K562 (cell line): ENCODE measurements around the gene OARD1. TPM values are rescaled to one million over a fixed set of nuclear protein-coding genes. Genes with fewer than 3 reads are reported as not detected.

Experiments
- BACH1 ChIP-seq: fragments of 200-800 bp; sonication (Bioruptor generic); IDR thresholded peaks from 2 replicates; pipeline ENCODE4 v1.6.1; 2016; ENCODE audit warnings: missing genetic modification characterization, missing compliant biosample characterization
- ESRRA ChIP-seq: fragments of 450-650 bp; IDR thresholded peaks from 2 replicates; pipeline ENCODE4 v1.6.1; 2014; ENCODE audit warnings: low read depth, mild to moderate bottlenecking, moderate library complexity, borderline replicate concordance
- FUS ChIP-seq: fragments of 200-400 bp; formaldehyde crosslinking; optimal IDR thresholded peaks from 2 replicates; pipeline ENCODE3; 2017; ENCODE audit warnings: low read depth, low read length
- HCFC1 ChIP-seq: IDR thresholded peaks from 2 replicates; pipeline ENCODE4 v1.6.1; 2012; ENCODE audit warnings: low read depth, low read length, improper control_type of control experiment
- HNRNPLL ChIP-seq: fragments of 200-400 bp; formaldehyde crosslinking; IDR thresholded peaks from 2 replicates; pipeline ENCODE4 v1.6.1; 2017; ENCODE audit warnings: low read length, low read depth, mild to moderate bottlenecking; ENCODE audit not compliant: poor library complexity, severe bottlenecking
- HOXB6 ChIP-seq: fragments of 250-450 bp; sonication (Bioruptor Pico); IDR thresholded peaks from 2 replicates; pipeline ENCODE4 v1.5.1; 2022; ENCODE audit warnings: mild to moderate bottlenecking, borderline replicate concordance
- IRF1 ChIP-seq: sonication (generic); formaldehyde crosslinking; IDR thresholded peaks from 2 replicates; pipeline ENCODE4 v1.8.0; 2022; ENCODE audit warnings: missing genetic modification reagents, mild to moderate bottlenecking, borderline replicate concordance
- KDM1A ChIP-seq, 2 experiments: fragments of 450-650 bp; IDR thresholded peaks; 2 replicates each; pipeline ENCODE4 v1.6.1; 2016; ENCODE audit warnings: mild to moderate bottlenecking in 2 of 2
- MAFK ChIP-seq: IDR thresholded peaks from 2 replicates; pipeline ENCODE4 v1.6.1; 2011; ENCODE audit warnings: low read length, improper control_type of control experiment
- MCM5 ChIP-seq: fragments of 450-650 bp; IDR thresholded peaks from 2 replicates; pipeline ENCODE4 v1.6.1; 2016; ENCODE audit warnings: low read depth
- NR2C2 ChIP-seq, 2 experiments: fragments of 200-800 bp in 1 of 2; sonication (Bioruptor generic) in 1 of 2; sonication (generic) in 1 of 2; formaldehyde crosslinking in 1 of 2; IDR thresholded peaks; 2 replicates each; pipeline versions ENCODE4 v1.6.1 to v1.8.0; 2016 to 2022; ENCODE audit warnings: mild to moderate bottlenecking in 1 of 2, missing compliant biosample characterization in 1 of 2, missing genetic modification characterization in 1 of 2, missing genetic modification reagents in 1 of 2
- TAF9B ChIP-seq: fragments of 450-650 bp; IDR thresholded peaks from 2 replicates; pipeline ENCODE4 v1.6.1; 2018; ENCODE audit warnings: mild to moderate bottlenecking; ENCODE audit not compliant: partially characterized antibody
- TCF3 ChIP-seq: sonication (generic); formaldehyde crosslinking; IDR thresholded peaks from 2 replicates; pipeline ENCODE4 v1.4.0; 2020; ENCODE audit warnings: mild to moderate bottlenecking, missing genetic modification reagents
- YY1 ChIP-seq, 3 experiments: IDR thresholded peaks; 2 replicates each; pipeline ENCODE4 v1.6.1; 2011; ENCODE audit warnings: low read length in 2 of 3, mild to moderate bottlenecking in 2 of 3, moderate library complexity in 2 of 3, borderline replicate concordance in 1 of 3, control low read depth in 1 of 3, low read depth in 1 of 3; ENCODE audit not compliant: insufficient read depth in 3 of 3, insufficient replicate concordance in 2 of 3, control insufficient read depth in 1 of 3, insufficient read length in 1 of 3; ENCODE audit errors: extremely low read depth in 1 of 3
- ZEB2 ChIP-seq: fragments of 450-650 bp; IDR thresholded peaks from 2 replicates; pipeline ENCODE4 v1.6.1; 2016
- ZFP36 ChIP-seq: fragments of 150-350 bp; IDR thresholded peaks from 2 replicates; pipeline ENCODE4 v1.6.1; 2018; ENCODE audit warnings: low read length, low read depth; ENCODE audit not compliant: partially characterized antibody
- ZNF347 ChIP-seq: fragments of 450-650 bp; formaldehyde crosslinking; IDR thresholded peaks from 2 replicates; pipeline ENCODE4 v1.4.0; 2020; ENCODE audit warnings: low read depth, mild to moderate bottlenecking, moderate library complexity
- ZNF778 ChIP-seq: fragments of 450-650 bp; formaldehyde crosslinking; IDR thresholded peaks from 2 replicates; pipeline ENCODE4 v1.4.0; 2020; ENCODE audit warnings: mild to moderate bottlenecking, moderate library complexity
- polyA plus RNA-seq, 8 experiments: library from polyadenylated mRNA; depleted of rRNA in 4 of 8; stranded (reverse) in 5 of 8; unstranded in 3 of 8; fragments of >200 nt; fragmentation: Nextera tagmentation in 2 of 8; fragmentation: Illumina TruSeq in 1 of 8; extraction: Ambion mirVana in 2 of 8; extraction: Trizol in 1 of 8; gene quantifications; 2 replicates each; pipeline versions ENCODE4 v1.2.1 to v1.2.3, GENCODE V29; 2011 to 2014; ENCODE audit warnings: inconsistent platforms in 1 of 8, missing spikeins in 1 of 8
- total RNA-seq, 7 experiments: library from RNA; depleted of rRNA in 6 of 7; stranded (reverse); fragments of >200 nt in 6 of 7; fragmentation: Illumina TruSeq in 2 of 7; extraction: Trizol in 2 of 7; gene quantifications; 2 replicates each; pipeline versions ENCODE4 v1.2.1 to v1.2.3, GENCODE V29; 2011 to 2021; ENCODE audit warnings: low replicate concordance in 1 of 7
- TF ChIP-seq, protein P1 (sequence below): fragments of 150-350 bp; conservative IDR thresholded peaks from 2 replicates; pipeline ENCODE4 v1.6.1; 2014; ENCODE audit warnings: low read length
- TF ChIP-seq, protein P2 (sequence below): sonication (generic); formaldehyde crosslinking; IDR thresholded peaks from 2 replicates; pipeline ENCODE4 v1.8.0; 2023; ENCODE audit warnings: mild to moderate bottlenecking, missing genetic modification reagents

Gene OARD1
- total and polyA plus RNA-seq, 9 of the 15 experiments (the other 6 are each of a cell fraction or from before 2014, with no cell fraction given) = 43.4 to 88.3 (median 61.1) TPM

DNA sequence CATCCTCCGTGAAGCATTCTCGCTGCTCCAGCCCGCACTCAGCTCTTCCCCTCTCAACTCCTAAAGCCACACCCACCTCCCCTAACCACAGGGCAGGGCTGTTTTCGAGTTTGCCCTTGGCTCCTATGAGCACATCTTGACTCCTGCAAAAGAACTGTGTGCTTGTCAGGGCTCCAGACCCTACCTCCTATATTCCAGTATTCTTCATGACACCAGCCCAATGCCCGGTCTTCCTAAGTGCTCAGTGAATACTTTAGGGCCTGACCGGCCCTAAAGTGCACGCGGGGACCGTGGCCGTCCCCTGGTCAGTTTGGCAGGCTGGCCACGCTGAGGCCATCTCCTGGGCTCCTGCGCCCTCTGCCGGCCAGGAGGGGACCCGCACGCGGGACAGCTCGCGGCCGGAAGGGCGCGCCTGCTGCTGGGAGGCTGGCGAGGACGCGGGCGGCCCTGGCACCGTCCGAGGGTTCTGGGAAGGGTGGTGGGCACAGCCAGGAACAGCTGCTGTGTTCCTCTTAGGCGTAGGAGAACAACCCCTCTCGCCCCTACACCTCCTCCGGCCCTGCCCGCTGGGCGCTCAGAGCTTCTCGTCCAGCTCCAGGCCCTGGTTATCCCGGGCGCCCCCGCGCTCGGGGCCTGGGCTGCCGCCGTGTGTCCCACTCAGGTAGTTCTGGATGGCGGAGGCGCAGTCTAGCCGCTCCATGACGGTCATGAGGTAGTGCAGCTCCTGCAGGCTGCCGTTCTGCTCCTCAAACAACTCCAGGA lies 44.2 kb downstream of the OARD1 start (continued):
- TF ChIP-seq YY1 (IDR thresholded peaks at IDR 0.05; ENCODE audit: borderline replicate concordance in 1 of 3, control insufficient read depth in 1 of 3, extremely low read depth in 1 of 3, insufficient read depth in 3 of 3, insufficient read length in 1 of 3, insufficient replicate concordance in 2 of 3, low read depth in 1 of 3, low read length in 2 of 3) (peak in 1 of 3 experiments; percentile 51), TCF3 (CRISPR knock-in tag) (no peak), ESRRA (peak; percentile 76; the same call in 1 of the 2 replicates), MAFK (no peak), ZNF778 (CRISPR knock-in tag) (no peak), FUS (no peak), HCFC1 (no peak), HNRNPLL (peak; percentile 31), ZNF347 (no peak), ZFP36 (peak; percentile 6), BACH1 (tag) (no peak), ZEB2 (0 out of 2 replicates have a peak, but pooled peaks have one; percentile 22), HOXB6 (CRISPR knock-in tag) (no peak), MCM5 (no peak), TAF9B (no peak), KDM1A (IDR thresholded peaks at IDR 0.05) (no peak), NR2C2 (CRISPR knock-in tag; IDR thresholded peaks at IDR 0.05) (no peak), NR2C2 (tag; IDR thresholded peaks at IDR 0.05) (no peak), IRF1 (CRISPR knock-in tag) (no peak)
- TF ChIP-seq, protein P1, sequence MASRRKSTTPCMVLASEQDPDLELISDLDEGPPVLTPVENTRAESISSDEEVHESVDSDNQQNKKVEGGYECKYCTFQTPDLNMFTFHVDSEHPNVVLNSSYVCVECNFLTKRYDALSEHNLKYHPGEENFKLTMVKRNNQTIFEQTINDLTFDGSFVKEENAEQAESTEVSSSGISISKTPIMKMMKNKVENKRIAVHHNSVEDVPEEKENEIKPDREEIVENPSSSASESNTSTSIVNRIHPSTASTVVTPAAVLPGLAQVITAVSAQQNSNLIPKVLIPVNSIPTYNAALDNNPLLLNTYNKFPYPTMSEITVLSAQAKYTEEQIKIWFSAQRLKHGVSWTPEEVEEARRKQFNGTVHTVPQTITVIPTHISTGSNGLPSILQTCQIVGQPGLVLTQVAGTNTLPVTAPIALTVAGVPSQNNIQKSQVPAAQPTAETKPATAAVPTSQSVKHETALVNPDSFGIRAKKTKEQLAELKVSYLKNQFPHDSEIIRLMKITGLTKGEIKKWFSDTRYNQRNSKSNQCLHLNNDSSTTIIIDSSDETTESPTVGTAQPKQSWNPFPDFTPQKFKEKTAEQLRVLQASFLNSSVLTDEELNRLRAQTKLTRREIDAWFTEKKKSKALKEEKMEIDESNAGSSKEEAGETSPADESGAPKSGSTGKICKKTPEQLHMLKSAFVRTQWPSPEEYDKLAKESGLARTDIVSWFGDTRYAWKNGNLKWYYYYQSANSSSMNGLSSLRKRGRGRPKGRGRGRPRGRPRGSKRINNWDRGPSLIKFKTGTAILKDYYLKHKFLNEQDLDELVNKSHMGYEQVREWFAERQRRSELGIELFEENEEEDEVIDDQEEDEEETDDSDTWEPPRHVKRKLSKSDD = no peak
- TF ChIP-seq, protein P2, sequence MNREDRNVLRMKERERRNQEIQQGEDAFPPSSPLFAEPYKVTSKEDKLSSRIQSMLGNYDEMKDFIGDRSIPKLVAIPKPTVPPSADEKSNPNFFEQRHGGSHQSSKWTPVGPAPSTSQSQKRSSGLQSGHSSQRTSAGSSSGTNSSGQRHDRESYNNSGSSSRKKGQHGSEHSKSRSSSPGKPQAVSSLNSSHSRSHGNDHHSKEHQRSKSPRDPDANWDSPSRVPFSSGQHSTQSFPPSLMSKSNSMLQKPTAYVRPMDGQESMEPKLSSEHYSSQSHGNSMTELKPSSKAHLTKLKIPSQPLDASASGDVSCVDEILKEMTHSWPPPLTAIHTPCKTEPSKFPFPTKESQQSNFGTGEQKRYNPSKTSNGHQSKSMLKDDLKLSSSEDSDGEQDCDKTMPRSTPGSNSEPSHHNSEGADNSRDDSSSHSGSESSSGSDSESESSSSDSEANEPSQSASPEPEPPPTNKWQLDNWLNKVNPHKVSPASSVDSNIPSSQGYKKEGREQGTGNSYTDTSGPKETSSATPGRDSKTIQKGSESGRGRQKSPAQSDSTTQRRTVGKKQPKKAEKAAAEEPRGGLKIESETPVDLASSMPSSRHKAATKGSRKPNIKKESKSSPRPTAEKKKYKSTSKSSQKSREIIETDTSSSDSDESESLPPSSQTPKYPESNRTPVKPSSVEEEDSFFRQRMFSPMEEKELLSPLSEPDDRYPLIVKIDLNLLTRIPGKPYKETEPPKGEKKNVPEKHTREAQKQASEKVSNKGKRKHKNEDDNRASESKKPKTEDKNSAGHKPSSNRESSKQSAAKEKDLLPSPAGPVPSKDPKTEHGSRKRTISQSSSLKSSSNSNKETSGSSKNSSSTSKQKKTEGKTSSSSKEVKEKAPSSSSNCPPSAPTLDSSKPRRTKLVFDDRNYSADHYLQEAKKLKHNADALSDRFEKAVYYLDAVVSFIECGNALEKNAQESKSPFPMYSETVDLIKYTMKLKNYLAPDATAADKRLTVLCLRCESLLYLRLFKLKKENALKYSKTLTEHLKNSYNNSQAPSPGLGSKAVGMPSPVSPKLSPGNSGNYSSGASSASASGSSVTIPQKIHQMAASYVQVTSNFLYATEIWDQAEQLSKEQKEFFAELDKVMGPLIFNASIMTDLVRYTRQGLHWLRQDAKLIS = peak; percentile 79
